Activated T-cell treated with anti-CD3 and anti-CD28 coated beads, Interleukin-2, amount 50 U/mL, for 4 hours (primary cell): ENCODE results near the gene CRTC1. TPM values are rescaled to one million over a fixed set of nuclear protein-coding genes. Genes with fewer than 3 reads are reported as not detected.

ENCODE experiments used
- ATAC-seq, 2 donors: fragments of 200-7000 bp; cut with Tn5 transposase; one replicate each; pipeline ENCODE4 v1.10.0; 2021
- DNase-seq: peaks from one replicate; pipeline ENCODE4 v3.0.0-alpha.2; 2020
- H3K27me3 Mint-ChIP-seq: one replicate; pipeline ENCODE4 v1.8.0; 2021; ENCODE audit warnings: low read depth, mixed read lengths
- H3K36me3 Mint-ChIP-seq: one replicate; pipeline ENCODE4 v1.8.0; 2022; ENCODE audit warnings: mixed read lengths; ENCODE audit not compliant: insufficient read depth
- H3K4me1 Mint-ChIP-seq: one replicate; pipeline ENCODE4 v1.8.0; 2021; ENCODE audit warnings: low read depth, mixed read lengths
- H3K4me3 Mint-ChIP-seq: one replicate; pipeline ENCODE4 v1.8.0; 2021; ENCODE audit warnings: mild to moderate bottlenecking, moderate library complexity, mixed read lengths
- H3K9me3 Mint-ChIP-seq: one replicate; pipeline ENCODE4 v1.8.0; 2021; ENCODE audit warnings: mixed read lengths
- total RNA-seq, 3 donors: library from RNA; stranded (reverse); gene quantifications; one replicate each; pipeline ENCODE4 v1.2.1, GENCODE V29; 2021

The CRTC1 gene, protein sequence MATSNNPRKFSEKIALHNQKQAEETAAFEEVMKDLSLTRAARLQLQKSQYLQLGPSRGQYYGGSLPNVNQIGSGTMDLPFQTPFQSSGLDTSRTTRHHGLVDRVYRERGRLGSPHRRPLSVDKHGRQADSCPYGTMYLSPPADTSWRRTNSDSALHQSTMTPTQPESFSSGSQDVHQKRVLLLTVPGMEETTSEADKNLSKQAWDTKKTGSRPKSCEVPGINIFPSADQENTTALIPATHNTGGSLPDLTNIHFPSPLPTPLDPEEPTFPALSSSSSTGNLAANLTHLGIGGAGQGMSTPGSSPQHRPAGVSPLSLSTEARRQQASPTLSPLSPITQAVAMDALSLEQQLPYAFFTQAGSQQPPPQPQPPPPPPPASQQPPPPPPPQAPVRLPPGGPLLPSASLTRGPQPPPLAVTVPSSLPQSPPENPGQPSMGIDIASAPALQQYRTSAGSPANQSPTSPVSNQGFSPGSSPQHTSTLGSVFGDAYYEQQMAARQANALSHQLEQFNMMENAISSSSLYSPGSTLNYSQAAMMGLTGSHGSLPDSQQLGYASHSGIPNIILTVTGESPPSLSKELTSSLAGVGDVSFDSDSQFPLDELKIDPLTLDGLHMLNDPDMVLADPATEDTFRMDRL
- total RNA-seq: 1 to 10 TPM; 7.8 to 9.6 (median 8.9) TPM

DNA sequence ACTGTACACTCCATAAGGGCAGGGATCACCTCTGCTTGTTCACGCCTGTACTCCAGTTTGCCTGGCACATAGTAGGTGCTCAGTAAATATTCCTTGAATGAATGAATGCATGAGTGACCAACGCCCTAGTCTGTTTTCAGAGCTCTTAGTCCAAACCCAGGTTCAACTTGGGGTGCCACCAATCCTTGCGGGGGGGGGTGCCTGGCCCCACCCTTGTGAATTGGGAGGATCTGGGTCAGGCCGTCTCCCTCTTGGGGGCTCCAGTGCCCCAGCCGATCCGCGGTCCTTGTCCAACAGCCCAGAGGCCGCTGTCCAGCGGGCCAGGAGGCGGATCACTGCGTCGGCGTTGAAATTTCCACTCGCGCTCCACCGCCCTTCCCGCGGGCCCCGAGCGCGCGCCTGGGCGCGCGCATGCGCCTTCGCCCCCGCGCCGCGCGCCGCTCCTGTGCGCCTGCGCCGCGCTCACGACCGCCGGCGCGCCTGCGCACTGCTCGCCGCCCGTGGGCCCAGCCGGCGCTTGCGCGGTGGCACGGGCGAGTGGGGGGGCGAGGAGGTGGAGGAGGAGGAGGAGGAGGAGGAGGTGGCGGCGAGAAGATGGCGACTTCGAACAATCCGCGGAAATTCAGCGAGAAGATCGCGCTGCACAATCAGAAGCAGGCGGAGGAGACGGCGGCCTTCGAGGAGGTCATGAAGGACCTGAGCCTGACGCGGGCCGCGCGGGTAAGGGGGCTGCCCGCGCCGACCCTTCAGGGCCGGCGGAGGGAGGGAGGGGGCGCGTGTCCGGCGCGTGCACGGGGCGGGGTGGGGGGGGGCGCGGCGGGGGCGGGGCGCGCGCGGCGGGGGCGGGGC lies at the start of gene CRTC1:
Gene CRTC1, plus strand, starts transcription at position 572 of the 849 bp plus-strand sequence. Its CDS starts 23 bp downstream, at position 595.
- Mint-ChIP-seq H3K27me3 (no peaks in the 10 kb centered on the region), H3K4me1 (peaks cover 23% of the 10 kb centered on the region), H3K9me3 (no peaks in the 10 kb centered on the region), H3K36me3 (no peaks in the 10 kb centered on the region), H3K4me3 (peak within 1 kb of the TSS; percentile 86)
- ATAC-seq (peak; percentile 85 to 86), DNase-seq (peak; percentile 94)

DNA sequence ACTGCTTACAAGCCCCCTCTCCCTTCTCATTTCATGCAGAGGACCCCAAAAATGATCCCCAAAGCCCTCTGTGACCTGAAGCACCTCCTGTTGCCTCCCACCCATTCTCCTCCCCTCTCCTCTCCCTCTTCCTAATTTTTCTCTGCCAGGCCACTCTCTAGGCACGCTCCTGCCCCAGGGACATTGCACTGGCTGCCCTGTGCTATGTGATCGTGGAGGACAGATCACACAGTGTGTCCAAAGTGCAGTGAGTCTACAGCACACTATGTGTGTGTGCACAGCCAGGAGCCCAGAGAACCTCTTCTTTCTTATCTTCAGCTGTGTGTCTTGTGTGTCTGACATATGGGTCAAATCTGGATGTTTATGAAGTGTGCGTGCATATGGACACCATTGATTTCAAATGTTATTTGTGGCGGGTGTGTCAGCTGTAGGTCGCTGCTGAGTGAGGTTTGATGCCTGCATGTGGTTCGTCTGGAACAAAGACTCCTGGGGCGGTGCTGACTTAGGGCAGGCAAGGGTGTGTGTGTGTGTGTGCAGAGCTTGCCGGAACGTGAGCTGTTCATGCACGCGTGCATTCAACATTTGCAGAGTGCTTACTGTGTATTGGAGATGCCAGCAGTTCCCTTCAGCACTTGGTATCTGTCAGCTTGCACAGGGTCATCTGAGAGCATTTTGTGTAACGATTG lies 48.7 kb upstream of the CRTC1 start:
- DNase-seq (no peak), ATAC-seq (no peak)
- Mint-ChIP-seq H3K4me1 (peaks cover 24% of the 10 kb centered on the region), H3K36me3 (peaks cover 3% of the 10 kb centered on the region), H3K9me3 (no peaks in the 10 kb centered on the region), H3K4me3 (no peak overlapping the region), H3K27me3 (peaks cover 7% of the 10 kb centered on the region)

GRCh38 chr19:18635831-18636182 lies 47.7 kb upstream of the CRTC1 start:
- peak overlapping the region; percentile 87 for H3K4me3 Mint-ChIP-seq
- H3K27me3 Mint-ChIP-seq: peaks cover 3% of the 10 kb centered on the region
- DNase-seq (no peak), ATAC-seq (no peak)
- no peaks in the 10 kb centered on the region for H3K9me3 Mint-ChIP-seq
- peaks cover 24% of the 10 kb centered on the region for H3K4me1 Mint-ChIP-seq
- H3K36me3 Mint-ChIP-seq: peaks cover 4% of the 10 kb centered on the region

GRCh38 chr19:18636183-18636968 lies 47.1 kb upstream of the CRTC1 start:
- Mint-ChIP-seq H3K4me3 (peak overlapping the region; percentile 87), H3K36me3 (peaks cover 4% of the 10 kb centered on the region)

DNA sequence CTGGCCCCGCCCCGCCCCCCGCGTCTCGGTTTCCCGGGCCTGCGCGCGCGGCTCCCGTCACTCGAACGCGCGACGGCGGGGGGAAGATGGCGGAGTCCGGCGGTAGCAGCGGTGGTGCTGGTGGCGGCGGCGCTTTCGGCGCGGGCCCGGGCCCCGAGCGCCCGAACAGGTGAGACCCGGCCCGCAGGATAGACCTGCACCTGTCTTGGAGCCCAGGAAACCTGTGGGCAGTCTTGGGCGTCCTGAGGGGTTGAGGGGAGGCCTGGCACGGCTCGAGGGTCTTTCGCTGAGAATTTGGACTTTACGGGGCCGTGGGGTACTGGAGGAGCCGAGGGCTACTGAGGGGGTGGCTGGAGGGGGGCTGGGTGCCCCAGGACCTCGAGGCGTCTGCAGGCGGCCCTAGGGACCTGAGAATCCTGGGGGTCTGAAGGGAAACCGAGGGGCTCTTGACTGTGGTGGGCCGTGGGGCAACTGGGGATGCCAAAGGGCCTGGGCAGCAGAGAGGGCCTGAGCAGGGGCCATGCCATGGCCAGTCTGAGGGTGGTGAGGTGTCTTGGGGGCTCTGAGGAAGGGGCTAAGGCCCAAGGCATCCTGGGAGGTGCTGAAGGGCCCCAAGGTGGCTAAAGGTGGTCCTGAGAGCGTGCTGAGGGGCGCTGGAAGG lies 46.4 kb upstream of the CRTC1 start, which contains the start of gene KLHL26:
Gene KLHL26, plus strand, starts transcription at position 60 of the 661 bp plus-strand sequence. Its CDS starts 27 bp downstream, at position 87.
- H3K4me3 Mint-ChIP-seq: peak within 1 kb of the TSS; percentile 87
- ATAC-seq: no peak
- H3K9me3 Mint-ChIP-seq: no peaks in the 10 kb centered on the region
- H3K27me3 Mint-ChIP-seq: peaks cover 3% of the 10 kb centered on the region
- DNase-seq: no peak
- peaks cover 24% of the 10 kb centered on the region for H3K4me1 Mint-ChIP-seq
- H3K36me3 Mint-ChIP-seq: peaks cover 4% of the 10 kb centered on the region

More at GRCh38 chr19:18636183-18636968, 47.1 kb upstream of the CRTC1 start:
- ATAC-seq (peak; percentile 92 to 93), DNase-seq (peak; percentile 100)
- H3K9me3 Mint-ChIP-seq: no peaks in the 10 kb centered on the region
- H3K27me3 Mint-ChIP-seq: peaks cover 3% of the 10 kb centered on the region
- H3K4me1 Mint-ChIP-seq: peaks cover 24% of the 10 kb centered on the region

GRCh38 chr19:18637673-18638630 lies 45.5 kb upstream of the CRTC1 start:
- Mint-ChIP-seq H3K27me3 (peaks cover 3% of the 10 kb centered on the region), H3K4me3 (peak overlapping the region; percentile 87), H3K36me3 (peaks cover 4% of the 10 kb centered on the region), H3K4me1 (peaks cover 24% of the 10 kb centered on the region), H3K9me3 (no peaks in the 10 kb centered on the region)
- no peak for ATAC-seq
- no peak for DNase-seq

DNA sequence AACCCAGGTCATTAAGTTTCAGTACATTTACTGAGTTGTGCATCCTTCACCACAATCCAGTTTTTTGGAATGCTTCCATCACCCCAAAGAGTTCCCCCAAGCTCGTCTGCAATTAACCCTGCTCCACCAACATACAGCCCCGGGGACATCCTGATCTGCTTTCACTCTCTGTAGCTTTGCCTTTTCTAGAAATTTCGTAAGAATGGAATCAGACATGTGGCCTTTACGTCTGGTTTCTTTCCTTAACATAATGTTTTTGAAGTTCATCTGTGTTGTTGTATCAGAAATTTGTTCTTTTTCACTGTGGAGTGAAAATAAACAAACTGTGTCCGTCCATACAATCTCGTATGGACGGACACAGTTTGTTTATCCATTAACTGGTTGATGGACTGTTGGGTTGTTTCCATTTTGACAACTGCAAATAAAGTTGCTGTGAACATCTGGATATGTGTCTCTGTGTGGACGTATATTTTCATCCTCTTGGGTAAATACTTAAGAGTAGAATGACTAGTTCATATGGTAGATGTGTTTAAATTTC lies 43.7 kb upstream of the CRTC1 start:
- Mint-ChIP-seq H3K9me3 (no peaks in the 10 kb centered on the region), H3K4me1 (peaks cover 23% of the 10 kb centered on the region), H3K4me3 (no peak overlapping the region), H3K27me3 (no peaks in the 10 kb centered on the region), H3K36me3 (peaks cover 4% of the 10 kb centered on the region)
- DNase-seq (no peak), ATAC-seq (no peak)

DNA sequence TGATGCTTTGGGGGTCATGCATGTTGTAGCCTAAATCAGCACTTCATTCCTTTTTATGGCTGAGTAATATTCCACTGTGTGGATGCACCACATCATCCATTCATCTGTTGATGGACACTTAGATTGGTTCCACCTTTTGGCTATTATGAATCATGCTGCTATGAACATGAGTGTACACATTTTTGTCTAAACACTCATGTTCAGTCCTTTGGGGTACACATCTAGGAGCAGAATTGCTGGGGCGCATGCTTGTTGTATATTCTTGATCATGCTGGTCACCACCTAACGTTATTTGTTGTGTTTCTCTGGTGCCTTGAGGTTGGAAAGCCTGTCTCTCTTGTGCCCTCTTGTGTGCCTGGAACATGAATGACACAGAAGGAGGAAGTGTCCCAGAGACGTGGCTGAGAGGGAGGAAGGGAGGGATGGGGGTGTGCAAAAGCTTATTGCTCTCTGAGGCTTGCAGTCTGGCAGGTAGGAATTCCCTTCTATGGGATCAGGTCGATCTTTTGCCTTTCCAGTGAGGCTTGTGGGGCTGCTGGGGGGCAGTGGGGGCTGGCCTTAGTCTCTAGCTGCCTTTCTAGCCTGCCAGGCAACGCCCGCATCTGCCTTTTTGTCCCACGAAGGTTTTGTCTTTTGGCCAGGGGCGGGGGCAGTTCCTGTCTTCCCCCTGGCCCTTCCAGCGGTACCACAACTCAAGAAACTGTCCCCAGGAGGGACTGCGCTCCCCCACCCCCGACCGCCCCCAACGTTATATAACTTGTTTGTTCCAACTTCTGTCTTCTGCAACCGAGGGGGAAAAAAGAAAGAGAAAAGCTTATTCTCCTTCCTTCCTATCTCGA lies 39.1 kb upstream of the CRTC1 start:
- Mint-ChIP-seq H3K4me3 (no peak overlapping the region), H3K27me3 (no peaks in the 10 kb centered on the region), H3K4me1 (peaks cover 11% of the 10 kb centered on the region), H3K9me3 (no peaks in the 10 kb centered on the region), H3K36me3 (peaks cover 5% of the 10 kb centered on the region)
- no peak for ATAC-seq
- no peak for DNase-seq

DNA sequence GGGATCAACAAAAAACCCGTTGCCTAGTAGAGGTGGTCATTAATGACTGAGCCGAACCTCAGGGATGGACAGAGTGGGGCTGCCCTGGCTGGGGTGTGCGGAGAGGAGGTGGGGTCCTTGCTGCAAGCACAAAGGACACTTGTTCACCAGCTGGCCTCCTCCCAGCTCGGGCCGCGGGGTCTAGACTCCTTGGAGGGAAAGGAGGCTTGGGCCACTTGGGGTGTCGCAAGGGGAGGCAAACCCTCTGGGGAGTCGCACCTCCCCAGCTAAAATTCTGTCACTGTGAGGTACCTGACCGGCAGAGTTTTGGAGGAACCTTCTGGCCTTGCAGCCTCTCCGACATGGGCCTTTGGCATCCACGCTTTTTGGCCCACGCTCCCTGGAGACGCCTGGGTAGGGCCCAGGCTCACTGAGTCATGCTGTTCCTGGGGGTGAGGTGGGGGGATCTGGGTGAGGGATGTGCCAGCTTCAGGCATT lies 38.4 kb upstream of the CRTC1 start:
- Mint-ChIP-seq H3K27me3 (no peaks in the 10 kb centered on the region), H3K9me3 (no peaks in the 10 kb centered on the region), H3K36me3 (peaks cover 1% of the 10 kb centered on the region), H3K4me1 (peaks cover 10% of the 10 kb centered on the region), H3K4me3 (no peak overlapping the region)
- no peak for DNase-seq
- no peak for ATAC-seq

DNA sequence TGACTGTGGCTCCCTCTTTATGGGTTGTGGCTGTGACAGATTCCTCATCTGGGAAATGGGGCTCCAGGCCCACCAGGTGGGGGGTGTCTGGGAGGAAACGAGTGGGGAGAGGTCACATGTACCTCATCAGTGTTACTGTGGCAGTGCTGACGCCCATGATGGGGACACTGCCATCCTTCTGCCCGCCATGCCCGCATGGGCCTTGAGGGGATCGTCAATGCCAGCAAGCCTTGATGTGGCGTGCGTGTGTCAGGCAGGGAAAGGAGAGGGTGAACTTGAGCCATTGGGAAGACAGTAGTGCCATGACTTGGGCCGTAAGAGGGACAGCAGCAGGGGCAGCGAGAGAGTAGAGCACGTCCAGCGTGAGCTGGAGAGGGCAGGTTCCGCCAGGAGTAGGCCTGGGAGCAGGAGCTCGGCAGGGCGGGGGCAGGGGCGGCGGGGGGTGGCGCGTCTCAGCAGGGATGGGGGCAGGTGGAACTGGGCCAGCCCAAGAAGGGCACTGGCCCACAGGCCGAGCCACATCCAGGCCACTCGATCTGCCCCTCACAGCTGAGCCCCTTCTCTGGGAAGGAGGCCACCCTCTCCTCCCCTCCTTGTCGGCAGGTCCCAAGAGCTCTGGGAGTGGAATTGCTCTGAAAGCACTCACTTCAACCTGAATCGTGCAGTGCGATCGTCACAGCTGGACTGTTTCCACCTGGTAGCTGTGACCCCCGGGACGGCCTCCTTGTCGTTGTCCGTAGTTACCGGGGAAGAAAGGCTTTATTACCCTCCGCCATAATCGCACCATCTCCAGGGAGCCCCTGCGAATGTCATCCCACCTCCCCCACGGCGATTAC lies 36.7 kb upstream of the CRTC1 start:
- Mint-ChIP-seq H3K27me3 (no peaks in the 10 kb centered on the region), H3K9me3 (no peaks in the 10 kb centered on the region), H3K4me3 (no peak overlapping the region), H3K4me1 (peaks cover 10% of the 10 kb centered on the region), H3K36me3 (peaks cover 1% of the 10 kb centered on the region)
- no peak for DNase-seq
- no peak for ATAC-seq
